NCI-H1694 (cell line): ENCODE measurements around the gene ADGRA1.

Source experiments
- DNase-seq: peaks from one replicate; lab custom pipeline; 2025; lab: John Stamatoyannopoulos, UW

Gene ADGRA1

GRCh38 chr10:133178357-133179127 lies 90.8 kb downstream of the ADGRA1 start:
- no peak for DNase-seq

DNA sequence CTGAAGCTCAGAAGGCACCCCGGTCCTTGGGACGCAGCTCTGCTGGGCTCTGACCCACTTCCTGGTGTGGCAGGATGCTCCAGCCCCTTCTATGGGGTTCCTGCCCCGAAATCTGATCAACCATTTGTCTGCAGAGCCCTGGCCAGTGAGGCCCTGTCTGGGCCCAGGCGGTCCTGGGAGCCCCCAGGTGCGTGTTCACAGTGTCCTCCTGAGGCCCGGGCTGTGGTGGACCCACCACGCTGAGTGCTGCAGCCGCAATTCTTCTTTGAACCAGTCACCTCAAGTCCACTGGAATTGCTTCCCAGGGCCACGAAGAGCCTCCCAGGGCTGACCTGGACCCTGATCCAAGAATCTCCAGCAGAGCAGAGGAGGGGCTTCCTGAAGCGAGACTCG lies 91.4 kb downstream of the ADGRA1 start:
- no peak for DNase-seq

GRCh38 chr10:133179651-133180050 lies 91.9 kb downstream of the ADGRA1 start:
- no peak for DNase-seq

DNA sequence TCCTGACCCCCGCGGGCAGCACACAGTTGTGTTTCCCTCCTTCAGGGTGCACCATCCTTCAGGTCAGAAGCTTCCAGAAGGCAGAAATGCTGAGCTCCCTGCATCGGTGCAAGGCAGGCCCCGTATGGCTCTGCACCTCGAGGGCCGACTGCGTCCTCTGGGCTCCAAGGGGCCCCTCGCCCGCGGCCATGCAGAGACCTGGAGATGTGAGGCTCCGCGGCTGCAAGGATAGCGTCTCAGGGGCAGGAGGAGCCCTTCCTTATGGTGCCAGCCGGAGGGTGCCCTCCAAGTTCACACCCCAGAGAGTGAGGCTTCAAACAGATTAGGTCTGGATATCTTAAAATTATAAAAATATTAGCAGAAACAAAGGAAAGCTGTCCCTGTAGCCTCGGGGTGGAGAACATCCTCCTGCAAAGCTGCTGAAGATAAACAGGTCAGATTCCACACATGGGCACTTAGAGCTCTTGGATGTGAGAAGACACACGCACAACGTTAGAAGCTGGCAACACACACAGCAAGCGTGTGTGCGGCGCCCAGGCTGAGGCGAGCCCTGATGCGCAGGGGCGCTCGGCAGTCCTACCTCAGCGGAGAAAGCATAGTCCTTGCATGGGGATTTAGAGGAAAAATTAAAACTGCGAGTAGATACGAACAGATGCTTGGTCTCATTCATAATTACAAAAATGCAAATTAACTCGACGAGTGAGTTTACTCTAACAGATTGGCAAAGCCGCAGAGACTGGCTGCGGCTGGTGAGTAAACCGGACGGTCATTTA lies 92.7 kb downstream of the ADGRA1 start:
- DNase-seq = no peak

DNA sequence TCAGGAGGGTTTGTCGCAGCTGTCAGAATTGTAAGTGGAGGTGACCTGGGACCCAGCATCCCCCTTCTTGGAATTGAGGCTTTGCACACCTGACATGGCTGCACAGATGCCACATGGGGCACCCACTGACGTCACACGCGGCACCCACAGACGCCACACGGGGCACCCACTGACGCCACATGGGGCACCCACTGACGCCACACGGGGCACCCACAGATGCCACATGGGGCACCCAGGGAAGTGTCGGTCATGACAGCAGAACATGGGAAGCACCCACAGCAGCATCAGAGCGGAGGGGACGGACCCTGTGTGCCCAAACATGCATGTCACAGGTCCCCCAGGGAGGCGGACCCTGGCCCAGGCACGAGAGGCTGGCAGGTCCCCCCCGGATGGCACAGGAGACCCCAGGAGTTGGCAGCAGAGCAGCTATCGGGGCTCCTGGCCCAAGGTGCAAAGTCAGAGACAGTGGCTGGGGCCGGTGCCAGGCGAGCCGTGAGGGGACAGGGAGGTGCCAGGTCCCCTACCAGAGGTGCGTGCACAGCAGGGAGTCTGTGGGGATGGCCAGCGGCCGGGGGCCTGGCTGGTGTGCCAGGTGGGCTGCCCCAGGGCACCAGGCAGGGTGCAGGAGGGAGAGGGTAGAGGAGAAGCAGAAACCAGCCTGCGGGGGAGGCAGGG lies 93.4 kb downstream of the ADGRA1 start:
- no peak for DNase-seq
